SK-N-SH (cell line): ENCODE results near the gene TMEM109. TPM values are rescaled to one million over a fixed set of nuclear protein-coding genes. Genes with fewer than 3 reads are reported as not detected.

Experiments
- CTCF ChIA-PET: fragments of 300-600, 350-600 bp; formaldehyde crosslinking; extraction: SDS; loops from one replicate; lab custom pipeline; 2021; lab: Yijun Ruan, JAX
- POLR2A ChIA-PET: fragments of 350-600 bp; sonication (Branson Sonifier 250); formaldehyde crosslinking; extraction: SDS; loops from one replicate; lab custom pipeline; 2020; ENCODE audit warnings: antibody characterized with exemption, inconsistent platforms; lab: Yijun Ruan, JAX
- DNase-seq: peaks from one replicate; pipeline ENCODE4 v3.0.0; 2012
- H2AFZ ChIP-seq: fragments of 200-600 bp; sonication (generic); 2 replicates; pipeline ENCODE4 v1.8.1; 2016; ENCODE audit warnings: antibody characterized with exemption, mild to moderate bottlenecking, low read depth
- H3F3A ChIP-seq: fragments of 200-600 bp; sonication (generic); replicated peaks from 2 replicates; pipeline ENCODE3; 2016; ENCODE audit warnings: antibody characterized with exemption, mild to moderate bottlenecking; ENCODE audit not compliant: insufficient read depth
- H3K27ac ChIP-seq, 2 experiments: fragments of 200-500 bp in 1 of 2; fragments of 200-600 bp in 1 of 2; sonication (Bioruptor generic) in 1 of 2; sonication (generic), shearing (Covaris generic) in 1 of 2; 2 replicates each; pipeline versions ENCODE4 v1.5.1 to v1.6.1; 2014 to 2016; ENCODE audit warnings: low read depth in 2 of 2, inconsistent platforms in 1 of 2, low read length in 1 of 2, mild to moderate bottlenecking in 1 of 2, mixed read lengths in 1 of 2
- H3K27me3 ChIP-seq: fragments of 200-600 bp; sonication (generic), shearing (Covaris generic); 2 replicates; pipeline ENCODE4 v1.6.1; 2016; ENCODE audit warnings: mixed run types; ENCODE audit not compliant: insufficient read depth
- H3K36me3 ChIP-seq, 2 experiments: fragments of 200-500 bp in 1 of 2; fragments of 200-600 bp in 1 of 2; sonication (Bioruptor generic) in 1 of 2; sonication (generic) in 1 of 2; replicated peaks in 1 of 2; 2 replicates each; pipeline versions ENCODE3 to v1.5.1; 2014 to 2016; ENCODE audit warnings: low read length in 1 of 2, mild to moderate bottlenecking in 1 of 2; ENCODE audit not compliant: insufficient read depth in 2 of 2, control insufficient read depth in 1 of 2
- H3K4me1 ChIP-seq, 2 experiments: fragments of 200-500 bp in 1 of 2; fragments of 200-600 bp in 1 of 2; sonication (Bioruptor generic) in 1 of 2; sonication (generic), shearing (Covaris generic) in 1 of 2; 2 replicates each; pipeline versions ENCODE4 v1.5.1 to v1.6.1; 2014 to 2016; ENCODE audit warnings: low read depth in 1 of 2, low read length in 1 of 2, mixed run types in 1 of 2; ENCODE audit not compliant: insufficient read depth in 2 of 2, control insufficient read depth in 1 of 2
- H3K4me2 ChIP-seq: fragments of 200-600 bp; sonication (generic), shearing (Covaris generic); 2 replicates; pipeline ENCODE4 v1.6.1; 2017; ENCODE audit warnings: mixed run types
- H3K4me3 ChIP-seq, 2 experiments: fragments of 200-500 bp in 1 of 2; fragments of 200-600 bp in 1 of 2; sonication (Bioruptor generic) in 1 of 2; sonication (generic), shearing (Covaris generic) in 1 of 2; 2 replicates each; pipeline versions ENCODE4 v1.5.1 to v1.8.1; 2014 to 2016; ENCODE audit warnings: low read depth in 2 of 2, inconsistent platforms in 1 of 2, low read length in 1 of 2, mild to moderate bottlenecking in 1 of 2, mixed read lengths in 1 of 2, moderate library complexity in 1 of 2
- H3K79me2 ChIP-seq: fragments of 200-600 bp; sonication (generic); 2 replicates; pipeline ENCODE4 v1.8.1; 2017; ENCODE audit warnings: mild to moderate bottlenecking; ENCODE audit not compliant: insufficient read depth
- H3K9ac ChIP-seq: fragments of 200-600 bp; sonication (generic); 2 replicates; pipeline ENCODE4 v1.6.1; 2017; ENCODE audit warnings: mixed run types
- H3K9me2 ChIP-seq: fragments of 200-600 bp; sonication (generic); 2 replicates; pipeline ENCODE4 v1.6.1; 2017; ENCODE audit warnings: mixed run types
- H3K9me3 ChIP-seq: fragments of 200-600 bp; sonication (generic); 2 replicates; pipeline ENCODE4 v1.6.1; 2017; ENCODE audit warnings: mixed run types, mild to moderate bottlenecking, moderate library complexity
- H4K20me1 ChIP-seq: fragments of 200-600 bp; sonication (generic); 2 replicates; pipeline ENCODE4 v1.6.1; 2017; ENCODE audit warnings: mild to moderate bottlenecking, mixed run types; ENCODE audit not compliant: insufficient read depth
- ELF1 ChIP-seq: IDR thresholded peaks from 2 replicates; pipeline ENCODE4 v1.4.0; 2012
- EP300 ChIP-seq, 2 experiments: IDR thresholded peaks; 2 replicates each; pipeline versions ENCODE4 v1.4.0 to v1.6.1; 2012; ENCODE audit warnings: borderline replicate concordance in 1 of 2, low read depth in 1 of 2, low read length in 1 of 2
- FOSL2 ChIP-seq: IDR thresholded peaks from 2 replicates; pipeline ENCODE4 v1.4.0; 2012; ENCODE audit warnings: low read depth, mild to moderate bottlenecking, moderate library complexity, borderline replicate concordance
- FOXJ3 ChIP-seq: sonication (generic); formaldehyde crosslinking; IDR thresholded peaks from 2 replicates; pipeline ENCODE4 v1.5.1; 2020; ENCODE audit warnings: mild to moderate bottlenecking, missing genetic modification reagents
- GABPA ChIP-seq: IDR thresholded peaks from 2 replicates; pipeline ENCODE4 v1.4.0; 2012; ENCODE audit warnings: low read depth, mild to moderate bottlenecking
- GATA2 ChIP-seq: sonication (generic); formaldehyde crosslinking; IDR thresholded peaks from 2 replicates; pipeline ENCODE4 v1.5.0; 2020; ENCODE audit warnings: mild to moderate bottlenecking, missing genetic modification reagents
- IRF3 ChIP-seq: fragments of 150-350 bp; IDR thresholded peaks from 2 replicates; pipeline ENCODE4 v1.6.1; 2016; ENCODE audit warnings: mild to moderate bottlenecking, low read depth, low read length
- JUND ChIP-seq: IDR thresholded peaks from 2 replicates; pipeline ENCODE4 v1.4.0; 2012
- MXI1 ChIP-seq: IDR thresholded peaks from 2 replicates; pipeline ENCODE4 v1.6.1; 2012; ENCODE audit warnings: mild to moderate bottlenecking, low read depth, low read length, improper control_type of control experiment
- NRF1 ChIP-seq: IDR thresholded peaks from 2 replicates; pipeline ENCODE4 v1.6.1; 2012; ENCODE audit warnings: low read depth, mild to moderate bottlenecking, low read length
- POLR2AphosphoS5 ChIP-seq: IDR thresholded peaks from 2 replicates; pipeline ENCODE4 v1.6.1; 2012; ENCODE audit warnings: low read depth, low read length
- REST ChIP-seq: IDR thresholded peaks from 2 replicates; pipeline ENCODE4 v1.6.1; 2012; ENCODE audit warnings: mild to moderate bottlenecking, low read depth, low read length, moderate library complexity
- RFX5 ChIP-seq: IDR thresholded peaks from 2 replicates; pipeline ENCODE4 v1.6.1; 2012; ENCODE audit warnings: mild to moderate bottlenecking, improper control_type of control experiment, low read length
- RXRA ChIP-seq: IDR thresholded peaks from 2 replicates; pipeline ENCODE4 v1.4.0; 2012; ENCODE audit warnings: low read depth, mild to moderate bottlenecking, borderline replicate concordance
- TAF1 ChIP-seq: IDR thresholded peaks from 2 replicates; pipeline ENCODE4 v1.6.1; 2012; ENCODE audit warnings: low read depth, mild to moderate bottlenecking, low read length, moderate library complexity, borderline replicate concordance
- USF1 ChIP-seq: IDR thresholded peaks from 2 replicates; pipeline ENCODE4 v1.4.0; 2012; ENCODE audit warnings: low read depth, borderline replicate concordance
- WGBS: methylation state at CpG from one replicate; pipeline ENCODE4 v1.1.6; 2017; ENCODE audit warnings: low lambda C conversion rate; 5-methylcytosine and 5-hydroxymethylcytosine counted together
- polyA plus RNA-seq, 3 experiments: library from polyadenylated mRNA; depleted of rRNA; stranded (reverse); fragments of >200 nt; gene quantifications; 2 replicates each; pipeline ENCODE4 v1.2.3, GENCODE V29; 2012
- TF ChIP-seq, protein P1 (sequence below): IDR thresholded peaks from 2 replicates; pipeline ENCODE4 v1.4.0; 2012; ENCODE audit warnings: low read depth

The TMEM109 gene
- polyA plus RNA-seq, 1 of the 3 experiments (the other 2 are of a cell fraction) = 52.7 TPM

DNA sequence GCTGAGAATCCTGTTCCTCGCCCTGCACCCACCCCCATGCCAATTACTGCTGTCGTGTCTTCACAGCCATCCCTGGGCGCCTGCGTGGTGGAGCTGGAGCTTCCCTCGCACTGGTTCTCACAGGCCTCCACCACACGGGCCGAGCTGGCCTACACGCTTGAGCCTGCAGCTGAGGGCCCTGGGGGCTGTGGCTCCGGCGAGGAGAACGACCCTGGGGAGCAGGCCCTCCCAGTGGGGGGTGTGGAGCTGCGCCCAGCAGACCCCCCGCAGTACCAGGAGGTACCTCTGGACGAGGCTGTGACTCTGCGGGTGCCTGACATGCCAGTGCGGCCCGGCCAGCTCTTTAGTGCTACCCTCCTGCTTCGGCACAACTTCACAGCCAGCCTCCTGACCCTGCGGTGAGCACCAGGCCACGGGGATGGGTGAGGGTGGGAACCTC lies 14.6 kb downstream of the TMEM109 start:
- Histone ChIP-seq H3K9ac (no peak overlapping the region), H3K27me3 (no peaks in the 10 kb centered on the region), H4K20me1 (no peaks in the 10 kb centered on the region), H3K4me3 (no peak overlapping the region), H3K4me1 (peaks cover 0 to 23% of the 10 kb centered on the region in 2 experiments; a peak in 2 of 4 replicates), H3K9me3 (no peaks in the 10 kb centered on the region), H3K27ac (no peak overlapping the region), H3F3A (no peaks in the 10 kb centered on the region), H3K36me3 (peaks cover 0 to 52% of the 10 kb centered on the region in 2 experiments), H3K4me2 (no peak overlapping the region), H3K9me2 (no peaks in the 10 kb centered on the region), H3K79me2 (no peaks in the 10 kb centered on the region; the same call in 1 of the 2 replicates), H2AFZ (no peak overlapping the region)
- CTCF ChIA-PET = interaction anchor here (0.8 to 1.1 kb wide), 3 partner anchors 14 to 198 kb away, joined by 3 read pairs; no protein-coding TSS in a partner anchor
- 94% methylated on average over 16 of the region's 20 CpGs for WGBS
- TF ChIP-seq IRF3 (no peak), NRF1 (no peak), RXRA (no peak), POLR2AphosphoS5 (no peak), JUND (no peak), REST (no peak), USF1 (no peak), GATA2 (CRISPR knock-in tag) (no peak), FOSL2 (no peak), ELF1 (no peak), MXI1 (no peak), GABPA (no peak), TAF1 (no peak), FOXJ3 (CRISPR knock-in tag) (no peak), EP300 (IDR thresholded peaks at IDR 0.05; ENCODE audit: borderline replicate concordance in 1 of 2, low read depth in 1 of 2, low read length in 1 of 2) (no peak), RFX5 (no peak)
- TF ChIP-seq, protein P1, sequence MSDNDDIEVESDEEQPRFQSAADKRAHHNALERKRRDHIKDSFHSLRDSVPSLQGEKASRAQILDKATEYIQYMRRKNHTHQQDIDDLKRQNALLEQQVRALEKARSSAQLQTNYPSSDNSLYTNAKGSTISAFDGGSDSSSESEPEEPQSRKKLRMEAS = no peak
- no peak for DNase-seq
- POLR2A ChIA-PET = interaction anchor here (1.4 kb wide), 1 partner anchor 12 kb away, joined by 3 read pairs; no protein-coding TSS in a partner anchor
